Activated CD8-positive, alpha-beta T cell treated with anti-CD3 and anti-CD28 coated beads for 36 hours (primary cell): ENCODE results near the gene CPEB3. TPM values are rescaled to one million over a fixed set of nuclear protein-coding genes. Genes with fewer than 3 reads are reported as not detected.
A peak's percentile ranks its signal among the peaks of the same experiment; 100 is the strongest.

ENCODE experiments used
- ATAC-seq: fragments of 200-7000 bp; cut with Tn5 transposase; one replicate; pipeline ENCODE4 v1.10.0; 2021; ENCODE audit warnings: mild to moderate bottlenecking, moderate library complexity
- CTCF ChIA-PET: fragments of 350-600 bp; sonication (Branson Sonifier 250); formaldehyde crosslinking; loops from one replicate; lab custom pipeline; 2021; ENCODE audit warnings: antibody characterized with exemption; lab: Charles Lee
- POLR2A ChIA-PET: fragments of 350-600 bp; sonication (Branson Sonifier 250); formaldehyde crosslinking; loops from one replicate; lab custom pipeline; 2021; ENCODE audit warnings: antibody characterized with exemption; lab: Charles Lee
- DNase-seq: peaks from one replicate; pipeline ENCODE4 v3.0.0-alpha.2; 2020
- H3K27ac Mint-ChIP-seq: one replicate; pipeline ENCODE4 v1.8.0; 2021; ENCODE audit warnings: mild to moderate bottlenecking, mixed read lengths
- H3K27me3 Mint-ChIP-seq: one replicate; pipeline ENCODE4 v1.8.0; 2021; ENCODE audit warnings: mixed read lengths
- H3K36me3 Mint-ChIP-seq: one replicate; pipeline ENCODE4 v1.8.0; 2021; ENCODE audit warnings: low read depth, mixed read lengths
- H3K4me1 Mint-ChIP-seq: one replicate; pipeline ENCODE4 v1.8.0; 2021; ENCODE audit warnings: low read depth, mixed read lengths
- H3K4me3 Mint-ChIP-seq: one replicate; pipeline ENCODE4 v1.8.0; 2021; ENCODE audit warnings: mild to moderate bottlenecking, moderate library complexity, mixed read lengths
- H3K9me3 Mint-ChIP-seq: one replicate; pipeline ENCODE4 v1.8.0; 2021; ENCODE audit warnings: mixed read lengths
- intact Hi-C: fragments of 100-400 bp; cut with micrococcal nuclease; formaldehyde crosslinking; loops from one replicate; pipeline ENCODE4 v1.10.0; 2022
- total RNA-seq, 2 experiments: library from RNA; stranded (reverse); gene quantifications; one replicate each; pipeline ENCODE4 v1.2.3, GENCODE V29; 2021
- TF ChIP-seq, protein P1 (sequence below): fragments of 200-600 bp; IDR thresholded peaks from one replicate; pipeline ENCODE4 v1.8.0; 2022; ENCODE audit warnings: antibody characterized with exemption, mild to moderate bottlenecking

Gene CPEB3
- total RNA-seq, 2 experiments from 2014 or later = 1.8 to 2.2 TPM

DNA sequence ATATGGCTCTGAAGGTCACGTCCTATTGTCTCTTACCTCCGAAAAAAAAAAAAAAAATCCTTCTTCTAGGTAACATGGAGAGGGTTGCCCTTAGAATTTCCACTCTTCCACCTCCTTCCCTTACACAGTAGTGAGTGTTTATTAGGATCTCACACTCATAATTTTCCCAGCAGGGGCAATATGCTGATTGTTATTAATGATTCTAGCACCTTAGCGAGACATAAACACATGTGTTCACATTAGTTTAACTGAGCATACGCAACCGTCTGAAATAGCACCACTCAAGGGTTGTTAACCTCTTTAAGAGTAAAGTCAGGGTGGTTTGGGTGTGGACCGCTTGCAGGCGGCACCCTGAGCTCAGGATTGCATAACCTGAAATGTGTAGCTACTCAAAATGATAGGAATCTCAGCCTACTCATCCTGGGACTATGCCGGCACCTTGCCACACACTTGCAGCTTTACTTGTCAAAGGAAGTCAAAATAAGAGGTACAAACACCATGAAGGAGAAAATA is 52.2 kb downstream of the CPEB3 start:
- POLR2A ChIA-PET = no interaction called here
- H3K27ac Mint-ChIP-seq = no peak overlapping the region

GRCh38 chr10:92238054-92238585 is 52.8 kb downstream of the CPEB3 start:
- no peak for DNase-seq
- Mint-ChIP-seq H3K36me3 (peaks cover 6% of the 10 kb centered on the region), H3K9me3 (no peaks in the 10 kb centered on the region), H3K27ac (no peak overlapping the region), H3K27me3 (peaks cover 3% of the 10 kb centered on the region), H3K4me3 (no peak overlapping the region), H3K4me1 (peaks cover 27% of the 10 kb centered on the region)
- TF ChIP-seq, protein P1, sequence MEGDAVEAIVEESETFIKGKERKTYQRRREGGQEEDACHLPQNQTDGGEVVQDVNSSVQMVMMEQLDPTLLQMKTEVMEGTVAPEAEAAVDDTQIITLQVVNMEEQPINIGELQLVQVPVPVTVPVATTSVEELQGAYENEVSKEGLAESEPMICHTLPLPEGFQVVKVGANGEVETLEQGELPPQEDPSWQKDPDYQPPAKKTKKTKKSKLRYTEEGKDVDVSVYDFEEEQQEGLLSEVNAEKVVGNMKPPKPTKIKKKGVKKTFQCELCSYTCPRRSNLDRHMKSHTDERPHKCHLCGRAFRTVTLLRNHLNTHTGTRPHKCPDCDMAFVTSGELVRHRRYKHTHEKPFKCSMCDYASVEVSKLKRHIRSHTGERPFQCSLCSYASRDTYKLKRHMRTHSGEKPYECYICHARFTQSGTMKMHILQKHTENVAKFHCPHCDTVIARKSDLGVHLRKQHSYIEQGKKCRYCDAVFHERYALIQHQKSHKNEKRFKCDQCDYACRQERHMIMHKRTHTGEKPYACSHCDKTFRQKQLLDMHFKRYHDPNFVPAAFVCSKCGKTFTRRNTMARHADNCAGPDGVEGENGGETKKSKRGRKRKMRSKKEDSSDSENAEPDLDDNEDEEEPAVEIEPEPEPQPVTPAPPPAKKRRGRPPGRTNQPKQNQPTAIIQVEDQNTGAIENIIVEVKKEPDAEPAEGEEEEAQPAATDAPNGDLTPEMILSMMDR = no peak
- no peak for ATAC-seq
- CTCF ChIA-PET = interaction anchor here (1.0 kb wide), 1 partner anchor 605 kb away, joined by 3 read pairs; no protein-coding TSS in a partner anchor
- POLR2A ChIA-PET = no interaction called here
- intact Hi-C loops = no loop called here

More for the DNA sequence above, 52.2 kb downstream of the CPEB3 start:
- TF ChIP-seq, protein P1 = no peak
- Mint-ChIP-seq H3K4me3 (peak overlapping the region; percentile 53), H3K36me3 (peaks cover 6% of the 10 kb centered on the region), H3K4me1 (peaks cover 30% of the 10 kb centered on the region), H3K9me3 (no peaks in the 10 kb centered on the region), H3K27me3 (peaks cover 3% of the 10 kb centered on the region)
- intact Hi-C loops = no loop called here
- ATAC-seq (no peak), DNase-seq (no peak)
- CTCF ChIA-PET = interaction anchor here (0.9 kb wide), 1 partner anchor 52 kb away, joined by 3 read pairs; the partner anchor contains the start of genes CPEB3 and MARCHF5

DNA sequence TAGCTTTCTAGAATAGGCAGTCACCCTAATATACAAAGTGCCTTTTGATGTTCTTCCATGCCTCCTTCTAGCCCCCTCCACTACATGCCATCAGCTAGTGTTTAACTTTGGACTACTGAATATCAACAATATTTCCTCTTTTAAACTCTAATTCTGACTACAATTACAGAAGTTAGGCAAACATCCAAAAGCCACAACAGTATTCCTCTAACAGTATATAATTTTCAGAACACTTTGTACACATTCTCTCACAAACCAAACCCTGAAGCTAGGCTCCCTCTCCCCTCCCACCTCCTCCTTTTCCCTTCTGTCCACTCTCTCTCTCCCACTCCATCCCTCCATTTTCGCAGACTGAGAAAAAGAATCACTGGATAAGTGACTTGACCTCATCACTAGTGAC is 59.7 kb downstream of the CPEB3 start:
- intact Hi-C loops = no loop called here
- no peaks in the 10 kb centered on the region for H3K36me3 Mint-ChIP-seq
- H3K4me1 Mint-ChIP-seq = peaks cover 5% of the 10 kb centered on the region
- ChIA-PET POLR2A (interaction anchor here (1.0 kb wide), 1 partner anchor 60 kb away, joined by 3 read pairs; the partner anchor contains the start of genes CPEB3 and MARCHF5), CTCF (interaction anchor here (1.0 kb wide), 1 partner anchor 20 kb away, joined by 3 read pairs; no protein-coding TSS in a partner anchor)
- no peak for DNase-seq
- TF ChIP-seq, protein P1 = no peak
- H3K27me3 Mint-ChIP-seq = no peaks in the 10 kb centered on the region
- ATAC-seq = no peak
- H3K9me3 Mint-ChIP-seq = no peaks in the 10 kb centered on the region
- H3K4me3 Mint-ChIP-seq = no peak overlapping the region
- no peak overlapping the region for H3K27ac Mint-ChIP-seq

GRCh38 chr10:92222603-92223262 is 68.1 kb downstream of the CPEB3 start:
- no peak for DNase-seq
- intact Hi-C loops = no loop called here
- Mint-ChIP-seq H3K4me3 (no peak overlapping the region), H3K27me3 (no peaks in the 10 kb centered on the region), H3K36me3 (peaks cover 2% of the 10 kb centered on the region), H3K9me3 (no peaks in the 10 kb centered on the region), H3K4me1 (no peaks in the 10 kb centered on the region), H3K27ac (no peak overlapping the region)
- ChIA-PET POLR2A (interaction anchor here (0.7 kb wide), 1 partner anchor 33 kb away, joined by 3 read pairs; no protein-coding TSS in a partner anchor), CTCF (interaction anchor here (1.1 kb wide), 1 partner anchor 13 kb away, joined by 3 read pairs; no protein-coding TSS in a partner anchor)
- TF ChIP-seq, protein P1 = no peak
- ATAC-seq = no peak

GRCh38 chr10:92219559-92219958 is 71.3 kb downstream of the CPEB3 start:
- no peaks in the 10 kb centered on the region for H3K9me3 Mint-ChIP-seq
- H3K4me3 Mint-ChIP-seq = no peak overlapping the region
- no peaks in the 10 kb centered on the region for H3K36me3 Mint-ChIP-seq
- ChIA-PET POLR2A (no interaction called here), CTCF (interaction anchor here (1.0 kb wide), 1 partner anchor 10 kb away, joined by 3 read pairs; no protein-coding TSS in a partner anchor)
- TF ChIP-seq, protein P1 = no peak
- intact Hi-C loops = no loop called here
- H3K27ac Mint-ChIP-seq = no peak overlapping the region
- ATAC-seq = no peak
- no peaks in the 10 kb centered on the region for H3K27me3 Mint-ChIP-seq
- no peak for DNase-seq
- H3K4me1 Mint-ChIP-seq = no peaks in the 10 kb centered on the region
